ENCODE results near the gene ESRRA. TPM values are rescaled to one million over a fixed set of nuclear protein-coding genes. Genes with fewer than 3 reads are reported as not detected.
A peak's percentile ranks its signal among the peaks of the same experiment; 100 is the strongest.

ESRRA gene
- total and polyA plus RNA-seq, 9 of the 15 experiments (the other 6 are each of a cell fraction or from before 2014, with no cell fraction given) = 0.27 to 89.7 (median 23.7) TPM

GRCh38 chr11:64268893-64269539, 36.3 kb upstream of the ESRRA start (continued):
- TF ChIP-seq AFF1 (IDR thresholded peaks at IDR 0.05; ENCODE audit: low read depth in 1 of 2, partially characterized antibody in 2 of 2) = peak; percentile 55
- TF ChIP-seq NFRKB (IDR thresholded peaks at IDR 0.05; ENCODE audit: low read depth) = peak; percentile 27; the same call in 1 of the 2 replicates
- peak in 1 of 2 experiments; percentile 64; a peak in 1 of 4 replicates for TF ChIP-seq ZNF639 (CRISPR knock-in tag; conservative IDR thresholded peaks at IDR 0.05 in 1 of 2, IDR thresholded peaks at IDR 0.05 in 1 of 2)
- 0 out of 4 replicates have a peak, but pooled peaks of 1 of the 2 experiments have one; percentile 20 for TF ChIP-seq SRF (CRISPR knock-in tag; IDR thresholded peaks at IDR 0.05)
- no peak for TF ChIP-seq FOXJ3 (CRISPR knock-in tag; IDR thresholded peaks at IDR 0.05)
- 0 out of 4 replicates have a peak, but pooled peaks of 1 of the 2 experiments have one; percentile 14 for TF ChIP-seq FOXK2 (conservative IDR thresholded peaks at IDR 0.05 in 1 of 2, IDR thresholded peaks at IDR 0.05 in 1 of 2; ENCODE audit: low read depth in 2 of 2)
- 0 out of 2 replicates have a peak, but pooled peaks have one; percentile 35 for TF ChIP-seq TFAP4 (CRISPR knock-in tag; IDR thresholded peaks at IDR 0.05; ENCODE audit: borderline replicate concordance)
- peak; percentile 57; the same call in 1 of the 2 replicates for TF ChIP-seq PATZ1 (CRISPR knock-in tag; IDR thresholded peaks at IDR 0.05; ENCODE audit: borderline replicate concordance)
- no peak for TF ChIP-seq MEF2A (IDR thresholded peaks at IDR 0.05; ENCODE audit: control insufficient read depth, low read depth, low read length)
- TF ChIP-seq ARNT (IDR thresholded peaks at IDR 0.05) = peak in 1 of 2 experiments; percentile 72; a peak in 1 of 4 replicates
- no peak for TF ChIP-seq RFX1 (IDR thresholded peaks at IDR 0.05)
- TF ChIP-seq MAFF (IDR thresholded peaks at IDR 0.05; ENCODE audit: low read length) = no peak
- TF ChIP-seq ETV6 (IDR thresholded peaks at IDR 0.05; ENCODE audit: borderline replicate concordance in 1 of 2, low read depth in 2 of 2, low read length in 1 of 2) = no peak; a peak in 1 of 4 replicates
- TF ChIP-seq ETV6 (CRISPR knock-in tag; IDR thresholded peaks at IDR 0.05; ENCODE audit: borderline replicate concordance) = no peak
- no peak for TF ChIP-seq TCF7L2 (IDR thresholded peaks at IDR 0.05; ENCODE audit: low read depth, low read length)
- TF ChIP-seq POLR2AphosphoS5 (IDR thresholded peaks at IDR 0.05; ENCODE audit: control insufficient read depth, insufficient read depth, low read depth, low read length) = peak; percentile 26; the same call in 1 of the 2 replicates
